Activated B cell treated with CpG ODN at 0.5 μM for 24 hours (primary cell): ENCODE measurements around the gene SARS2. TPM values are rescaled to one million over a fixed set of nuclear protein-coding genes. Genes with fewer than 3 reads are reported as not detected.

Experiments
- ATAC-seq: fragments of 200-7000 bp; cut with Tn5 transposase; one replicate; pipeline ENCODE4 v1.10.0; 2021; ENCODE audit warnings: low read depth, mild to moderate bottlenecking, moderate library complexity
- CTCF ChIA-PET: fragments of 350-600 bp; sonication (Branson Sonifier 250); formaldehyde crosslinking; loops from one replicate; lab custom pipeline; 2021; ENCODE audit warnings: antibody characterized with exemption; lab: Charles Lee
- POLR2A ChIA-PET: fragments of 350-600 bp; sonication (Branson Sonifier 250); formaldehyde crosslinking; loops from one replicate; lab custom pipeline; 2021; ENCODE audit warnings: antibody characterized with exemption; lab: Charles Lee
- DNase-seq: peaks from one replicate; pipeline ENCODE4 v3.0.0; 2022
- H3K27ac Mint-ChIP-seq: one replicate; pipeline ENCODE4 v1.8.0; 2020; ENCODE audit warnings: mixed read lengths
- H3K27me3 Mint-ChIP-seq: one replicate; pipeline ENCODE4 v1.8.0; 2021; ENCODE audit warnings: mixed read lengths
- H3K36me3 Mint-ChIP-seq: one replicate; pipeline ENCODE4 v1.8.0; 2021; ENCODE audit warnings: low read depth, mixed read lengths
- H3K4me1 Mint-ChIP-seq: one replicate; pipeline ENCODE4 v1.8.0; 2021; ENCODE audit warnings: mixed read lengths
- H3K4me3 Mint-ChIP-seq: one replicate; pipeline ENCODE4 v1.8.0; 2020; ENCODE audit warnings: mild to moderate bottlenecking, mixed read lengths
- H3K9me3 Mint-ChIP-seq: one replicate; pipeline ENCODE4 v1.8.0; 2020; ENCODE audit warnings: mixed read lengths
- CTCF ChIP-seq: fragments of 200-600 bp; IDR thresholded peaks from one replicate; pipeline ENCODE4 v1.8.0; 2022; ENCODE audit warnings: antibody characterized with exemption, mild to moderate bottlenecking
- intact Hi-C: fragments of 100-400 bp; cut with micrococcal nuclease; formaldehyde crosslinking; loops from one replicate; pipeline ENCODE4 v1.15.1; 2024
- total RNA-seq: library from RNA; stranded (reverse); gene quantifications from 2 replicates; pipeline ENCODE4 v1.2.3, GENCODE V29; 2022

Gene SARS2
- total RNA-seq, 1 donor from 2014 or later: 50.9 TPM

- Mint-ChIP-seq H3K9me3 (no peaks in the 10 kb centered on the region), H3K4me1 (no peaks in the 10 kb centered on the region), H3K27me3 (peaks cover 5% of the 10 kb centered on the region), H3K27ac (no peak overlapping the region), H3K4me3 (no peak overlapping the region), H3K36me3 (peaks cover 8% of the 10 kb centered on the region)
- ATAC-seq (no peak), DNase-seq (no peak)
- CTCF ChIA-PET: no interaction called here
- TF ChIP-seq CTCF: no peak
- intact Hi-C loops: loop anchor here (10.0 kb wide), 2 partner anchors 715 to 1035 kb away; partner anchors contain the start of genes DPF1, SIPA1L3 and WDR87
- POLR2A ChIA-PET: interaction anchor here (1.2 kb wide), 1 partner anchor 10 kb away, joined by 3 read pairs; the partner anchor contains the start of genes MRPS12 and SARS2
Observed at GRCh38 chr19:38939957-38940356, 9.4 kb upstream of the SARS2 start.

- ATAC-seq: no peak
- no peak for DNase-seq
- no peak overlapping the region for H3K27ac Mint-ChIP-seq
- intact Hi-C loops: loop anchor here (5.0 to 10.0 kb wide), 3 partner anchors 514 to 1029 kb away; partner anchors contain the start of genes DPF1, SIPA1L3, SUPT5H and WDR87
- TF ChIP-seq CTCF: no peak
- H3K27me3 Mint-ChIP-seq: no peaks in the 10 kb centered on the region
- H3K4me1 Mint-ChIP-seq: peaks cover 33% of the 10 kb centered on the region
- CTCF ChIA-PET: interaction anchor here (0.7 to 1.1 kb wide), 4 partner anchors 201 to 1159 kb away, joined by 3 to 4 read pairs (median 4); partner anchors contain the start of gene FAM98C
- peaks cover 34% of the 10 kb centered on the region for H3K36me3 Mint-ChIP-seq
- H3K4me3 Mint-ChIP-seq: no peak overlapping the region
- POLR2A ChIA-PET: interaction anchor here (0.7 kb wide), 1 partner anchor 87 kb away, joined by 3 read pairs; no protein-coding TSS in a partner anchor
- peaks cover 2% of the 10 kb centered on the region for H3K9me3 Mint-ChIP-seq
Observed at GRCh38 chr19:38933544-38933943, 3.0 kb upstream of the SARS2 start.

GRCh38 chr19:38932425-38933179, 2.0 kb upstream of the SARS2 start:
- ChIA-PET POLR2A (interaction anchor here (0.7 to 2.5 kb wide), 3 partner anchors 86 to 285 kb away, joined by 3 to 24 read pairs (median 3); partner anchors contain the start of gene ACTN4), CTCF (interaction anchor here (0.6 to 3.5 kb wide), 7 partner anchors 20 to 1160 kb away, joined by 3 to 23 read pairs (median 4); partner anchors contain the start of gene FAM98C)
- intact Hi-C loops: loop anchor here (5.0 to 10.0 kb wide), 3 partner anchors 515 to 1028 kb away; partner anchors contain the start of genes DPF1, SIPA1L3, SUPT5H and WDR87
- ATAC-seq (no peak), DNase-seq (no peak)
- Mint-ChIP-seq H3K27ac (peak overlapping the region; percentile 41), H3K4me1 (peaks cover 34% of the 10 kb centered on the region), H3K9me3 (peaks cover 2% of the 10 kb centered on the region), H3K27me3 (no peaks in the 10 kb centered on the region), H3K4me3 (peak overlapping the region; percentile 58), H3K36me3 (peaks cover 41% of the 10 kb centered on the region)
- no peak for TF ChIP-seq CTCF

- ChIA-PET CTCF (interaction anchor here (0.7 to 3.5 kb wide), 6 partner anchors 31 to 529 kb away, joined by 3 to 25 read pairs (median 11); partner anchors contain the start of genes ACTN4, FAM98C, NFKBIB and SIRT2), POLR2A (interaction anchor here (1.0 to 2.8 kb wide), 6 partner anchors 31 to 532 kb away, joined by 3 to 24 read pairs (median 6); partner anchors contain the start of genes ACTN4, NFKBIB, RPS16 and SIRT2)
- DNase-seq (no peak), ATAC-seq (no peak)
- H3K4me3 Mint-ChIP-seq: peak overlapping the region; percentile 97
- no peak for TF ChIP-seq CTCF
- peaks cover 2% of the 10 kb centered on the region for H3K9me3 Mint-ChIP-seq
- intact Hi-C loops: loop anchor here (2.0 to 10.0 kb wide), 4 partner anchors 163 to 1027 kb away; partner anchors contain the start of genes DPF1, SIPA1L3, SUPT5H and WDR87
- no peaks in the 10 kb centered on the region for H3K27me3 Mint-ChIP-seq
- H3K36me3 Mint-ChIP-seq: peaks cover 41% of the 10 kb centered on the region
- peak overlapping the region; percentile 98 for H3K27ac Mint-ChIP-seq
- peaks cover 34% of the 10 kb centered on the region for H3K4me1 Mint-ChIP-seq
Observed at GRCh38 chr19:38931521-38931793, 894 bp upstream of the SARS2 start.
